ENCODE measurements around the gene AGFG2.

AGFG2 gene

GRCh38 chr7:100582650-100583049 lies 43.6 kb downstream of the AGFG2 start:
- no peaks in the 10 kb centered on the region for H3K9me3 ChIP-seq (ENCODE audit: severe bottlenecking)
- H3K4me3 ChIP-seq (ENCODE audit: severe bottlenecking) = no peak overlapping the region
- TF ChIP-seq CTCF (IDR thresholded peaks at IDR 0.05; ENCODE audit: poor library complexity, severe bottlenecking) = no peak
- H3K36me3 ChIP-seq (ENCODE audit: low read depth) = peaks cover 49% of the 10 kb centered on the region
- DNase-seq (ENCODE audit: low spot score) = no peak
- no peak for ATAC-seq (ENCODE audit: low read depth)
- H3K27ac ChIP-seq (ENCODE audit: poor library complexity, severe bottlenecking) = peak overlapping the region; percentile 88
- H3K27me3 ChIP-seq (ENCODE audit: insufficient read depth, poor library complexity, severe bottlenecking) = no peaks in the 10 kb centered on the region
- H3K4me1 ChIP-seq (ENCODE audit: insufficient read depth, poor library complexity, severe bottlenecking) = peaks cover 18% of the 10 kb centered on the region

- peaks cover 41% of the 10 kb centered on the region for H3K36me3 ChIP-seq (ENCODE audit: low read depth)
- H3K4me3 ChIP-seq (ENCODE audit: severe bottlenecking) = peak overlapping the region; percentile 6
- DNase-seq (ENCODE audit: low spot score) = no peak
- H3K27me3 ChIP-seq (ENCODE audit: insufficient read depth, poor library complexity, severe bottlenecking) = no peaks in the 10 kb centered on the region
- no peak for ATAC-seq (ENCODE audit: low read depth)
- no peaks in the 10 kb centered on the region for H3K9me3 ChIP-seq (ENCODE audit: severe bottlenecking)
- TF ChIP-seq CTCF (IDR thresholded peaks at IDR 0.05; ENCODE audit: poor library complexity, severe bottlenecking) = no peak
- H3K4me1 ChIP-seq (ENCODE audit: insufficient read depth, poor library complexity, severe bottlenecking) = peaks cover 18% of the 10 kb centered on the region
- peak overlapping the region; percentile 88 for H3K27ac ChIP-seq (ENCODE audit: poor library complexity, severe bottlenecking)
These were observed 44.4 kb downstream of the AGFG2 start for GRCh38 chr7:100583132-100584053.

- Histone ChIP-seq H3K27ac (ENCODE audit: poor library complexity, severe bottlenecking) (peak overlapping the region; percentile 88), H3K9me3 (ENCODE audit: severe bottlenecking) (no peaks in the 10 kb centered on the region), H3K4me1 (ENCODE audit: insufficient read depth, poor library complexity, severe bottlenecking) (peaks cover 18% of the 10 kb centered on the region), H3K27me3 (ENCODE audit: insufficient read depth, poor library complexity, severe bottlenecking) (no peaks in the 10 kb centered on the region), H3K4me3 (ENCODE audit: severe bottlenecking) (peak overlapping the region; percentile 73), H3K36me3 (ENCODE audit: low read depth) (peaks cover 35% of the 10 kb centered on the region)
- no peak for TF ChIP-seq CTCF (IDR thresholded peaks at IDR 0.05; ENCODE audit: poor library complexity, severe bottlenecking)
- DNase-seq (ENCODE audit: low spot score) (no peak), ATAC-seq (ENCODE audit: low read depth) (no peak)
These were observed 45.2 kb downstream of the AGFG2 start for GRCh38 chr7:100584054-100584682.

- Histone ChIP-seq H3K4me3 (ENCODE audit: severe bottlenecking) (peak overlapping the region; percentile 73), H3K4me1 (ENCODE audit: insufficient read depth, poor library complexity, severe bottlenecking) (peaks cover 18% of the 10 kb centered on the region), H3K9me3 (ENCODE audit: severe bottlenecking) (no peaks in the 10 kb centered on the region), H3K27ac (ENCODE audit: poor library complexity, severe bottlenecking) (peak overlapping the region; percentile 88), H3K36me3 (ENCODE audit: low read depth) (peaks cover 30% of the 10 kb centered on the region), H3K27me3 (ENCODE audit: insufficient read depth, poor library complexity, severe bottlenecking) (no peaks in the 10 kb centered on the region)
- TF ChIP-seq CTCF (IDR thresholded peaks at IDR 0.05; ENCODE audit: poor library complexity, severe bottlenecking) = no peak
- ATAC-seq (ENCODE audit: low read depth) (peak; percentile 7), DNase-seq (ENCODE audit: low spot score) (no peak)
These were observed 45.9 kb downstream of the AGFG2 start for GRCh38 chr7:100584683-100585510.
